C1 segment of cervical spinal cord (tissue), 14 donors: Measurements from ENCODE around the gene NAALADL1.

ENCODE experiments used
- DNase-seq, 14 donors: peaks; one replicate each; lab custom pipeline; 2025; lab: John Stamatoyannopoulos, UW

Gene NAALADL1, protein sequence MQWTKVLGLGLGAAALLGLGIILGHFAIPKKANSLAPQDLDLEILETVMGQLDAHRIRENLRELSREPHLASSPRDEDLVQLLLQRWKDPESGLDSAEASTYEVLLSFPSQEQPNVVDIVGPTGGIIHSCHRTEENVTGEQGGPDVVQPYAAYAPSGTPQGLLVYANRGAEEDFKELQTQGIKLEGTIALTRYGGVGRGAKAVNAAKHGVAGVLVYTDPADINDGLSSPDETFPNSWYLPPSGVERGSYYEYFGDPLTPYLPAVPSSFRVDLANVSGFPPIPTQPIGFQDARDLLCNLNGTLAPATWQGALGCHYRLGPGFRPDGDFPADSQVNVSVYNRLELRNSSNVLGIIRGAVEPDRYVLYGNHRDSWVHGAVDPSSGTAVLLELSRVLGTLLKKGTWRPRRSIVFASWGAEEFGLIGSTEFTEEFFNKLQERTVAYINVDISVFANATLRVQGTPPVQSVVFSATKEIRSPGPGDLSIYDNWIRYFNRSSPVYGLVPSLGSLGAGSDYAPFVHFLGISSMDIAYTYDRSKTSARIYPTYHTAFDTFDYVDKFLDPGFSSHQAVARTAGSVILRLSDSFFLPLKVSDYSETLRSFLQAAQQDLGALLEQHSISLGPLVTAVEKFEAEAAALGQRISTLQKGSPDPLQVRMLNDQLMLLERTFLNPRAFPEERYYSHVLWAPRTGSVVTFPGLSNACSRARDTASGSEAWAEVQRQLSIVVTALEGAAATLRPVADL

DNA sequence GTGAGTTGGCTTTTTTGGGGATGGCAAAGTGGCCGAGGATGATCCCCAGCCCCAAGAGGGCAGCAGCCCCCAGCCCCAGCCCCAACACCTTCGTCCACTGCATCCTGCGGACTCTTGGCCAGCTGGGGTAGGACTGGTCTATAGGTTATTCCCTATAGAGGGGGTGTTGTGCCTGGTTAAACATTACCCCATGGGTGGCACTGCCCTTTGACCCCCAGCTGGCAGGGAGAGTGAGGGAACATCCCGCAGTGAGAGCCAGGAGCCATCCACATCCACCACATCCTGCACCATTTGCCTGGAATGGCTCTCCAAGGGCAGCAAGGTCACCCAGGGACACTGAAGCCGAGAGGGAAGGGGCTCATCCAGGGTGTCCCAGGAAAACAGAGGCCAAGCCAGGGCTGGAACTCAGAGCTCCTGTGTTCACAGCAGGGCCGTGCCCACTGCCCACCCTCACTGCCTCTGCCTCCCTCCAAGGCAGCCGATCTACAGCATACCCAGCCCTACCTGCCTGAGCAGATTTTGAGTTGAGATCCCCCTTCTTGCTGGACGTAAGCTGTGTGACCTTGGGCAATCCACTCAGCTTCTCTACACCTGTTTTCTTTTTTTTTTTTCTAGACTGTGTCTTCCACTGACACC lies at the start of gene NAALADL1:
Gene NAALADL1 (minus strand): TSS at position 135 of the 636 bp plus-strand sequence. CDS start 32 bp downstream, at position 103.
- no peak for DNase-seq

DNA sequence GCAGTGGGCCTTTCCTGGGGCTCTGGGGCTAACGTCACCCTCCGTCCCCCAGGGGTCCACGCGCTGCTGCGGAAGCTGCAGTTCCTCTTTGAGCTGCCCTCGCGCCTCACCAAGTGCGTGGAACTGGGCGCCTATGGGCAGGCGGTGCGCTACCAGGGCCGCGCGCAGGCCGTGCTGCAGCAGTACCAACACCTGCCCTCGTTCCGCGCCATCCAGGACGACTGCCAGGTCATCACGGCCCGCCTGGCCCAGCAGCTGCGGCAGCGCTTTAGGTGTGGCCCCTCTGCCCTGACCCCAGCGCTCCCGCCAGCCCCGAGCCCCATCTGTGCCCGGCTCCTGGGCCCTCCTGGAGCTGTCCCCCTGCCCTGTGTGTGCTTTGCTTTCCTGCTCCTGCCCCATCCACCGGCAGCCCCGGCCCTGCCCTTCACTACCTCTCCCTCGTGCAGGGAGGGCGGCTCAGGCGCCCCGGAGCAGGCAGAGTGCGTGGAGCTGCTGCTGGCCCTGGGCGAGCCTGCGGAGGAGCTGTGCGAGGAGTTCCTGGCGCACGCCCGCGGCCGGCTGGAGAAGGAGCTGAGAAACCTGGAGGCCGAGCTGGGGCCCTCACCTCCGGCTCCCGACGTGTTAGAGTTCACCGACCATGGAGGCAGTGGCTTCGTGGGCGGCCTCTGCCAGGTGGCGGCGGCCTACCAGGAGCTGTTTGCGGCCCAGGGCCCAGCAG lies 49.6 kb upstream of the NAALADL1 start:
- DNase-seq: no peak

DNA sequence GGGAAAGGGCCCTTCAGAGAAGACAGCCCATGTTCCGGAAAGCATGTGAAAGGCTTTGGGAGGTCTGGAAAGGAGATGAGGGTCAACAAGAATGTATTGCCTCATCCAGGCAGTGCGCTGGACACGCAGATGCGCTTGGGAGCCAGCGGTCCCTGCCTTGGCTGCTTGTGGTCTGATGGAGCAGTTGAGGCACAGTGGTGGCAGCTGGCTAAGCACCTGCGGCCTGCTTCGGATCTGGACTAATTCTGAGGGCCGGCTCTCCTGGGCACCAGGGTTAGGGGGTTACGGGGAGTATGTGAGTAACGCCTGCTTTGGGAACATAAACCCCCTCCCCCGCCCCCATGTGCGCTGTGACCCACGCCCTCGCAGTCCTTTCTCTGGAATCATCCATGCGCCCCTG lies 48.7 kb upstream of the NAALADL1 start:
- no peak for DNase-seq

DNA sequence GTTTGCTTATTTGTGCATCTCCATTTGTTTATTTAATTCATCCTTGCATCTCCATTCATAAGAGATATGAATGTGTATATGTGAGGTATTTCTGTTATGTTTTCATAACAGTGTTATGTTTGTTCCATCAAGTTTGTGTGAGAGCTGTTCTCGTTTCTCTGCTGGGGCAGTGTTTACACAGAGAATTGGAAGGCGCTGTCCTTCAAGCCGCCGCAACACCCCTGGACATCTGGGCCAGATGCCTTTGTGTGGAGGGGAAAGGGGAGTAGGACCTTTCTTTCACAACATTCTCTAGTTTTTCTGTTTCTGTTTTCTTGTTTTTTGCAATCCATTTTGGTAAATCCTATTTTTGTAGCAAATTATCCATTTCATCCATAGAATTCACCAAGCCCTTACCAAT lies 46.3 kb upstream of the NAALADL1 start:
- no peak for DNase-seq

DNA sequence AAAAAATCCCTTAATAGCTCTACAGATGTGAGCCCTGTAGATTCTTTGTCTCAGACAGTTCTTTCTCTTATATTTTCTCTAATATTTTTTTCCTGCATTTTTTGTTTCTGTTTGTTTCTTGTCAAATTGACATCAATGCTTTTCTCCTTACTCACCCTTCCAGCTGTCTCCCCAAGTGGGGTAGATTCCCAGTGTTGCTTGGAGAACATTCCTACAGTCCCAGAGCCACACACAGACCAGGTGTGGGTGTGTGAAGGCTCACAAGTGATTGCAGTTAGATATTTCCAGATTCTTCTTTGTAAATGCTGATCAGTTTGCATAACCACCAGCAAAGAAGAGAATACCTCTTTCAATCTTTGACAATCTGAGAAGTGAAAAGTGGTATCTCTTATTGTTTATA lies 45.1 kb upstream of the NAALADL1 start:
- DNase-seq: no peak

DNA sequence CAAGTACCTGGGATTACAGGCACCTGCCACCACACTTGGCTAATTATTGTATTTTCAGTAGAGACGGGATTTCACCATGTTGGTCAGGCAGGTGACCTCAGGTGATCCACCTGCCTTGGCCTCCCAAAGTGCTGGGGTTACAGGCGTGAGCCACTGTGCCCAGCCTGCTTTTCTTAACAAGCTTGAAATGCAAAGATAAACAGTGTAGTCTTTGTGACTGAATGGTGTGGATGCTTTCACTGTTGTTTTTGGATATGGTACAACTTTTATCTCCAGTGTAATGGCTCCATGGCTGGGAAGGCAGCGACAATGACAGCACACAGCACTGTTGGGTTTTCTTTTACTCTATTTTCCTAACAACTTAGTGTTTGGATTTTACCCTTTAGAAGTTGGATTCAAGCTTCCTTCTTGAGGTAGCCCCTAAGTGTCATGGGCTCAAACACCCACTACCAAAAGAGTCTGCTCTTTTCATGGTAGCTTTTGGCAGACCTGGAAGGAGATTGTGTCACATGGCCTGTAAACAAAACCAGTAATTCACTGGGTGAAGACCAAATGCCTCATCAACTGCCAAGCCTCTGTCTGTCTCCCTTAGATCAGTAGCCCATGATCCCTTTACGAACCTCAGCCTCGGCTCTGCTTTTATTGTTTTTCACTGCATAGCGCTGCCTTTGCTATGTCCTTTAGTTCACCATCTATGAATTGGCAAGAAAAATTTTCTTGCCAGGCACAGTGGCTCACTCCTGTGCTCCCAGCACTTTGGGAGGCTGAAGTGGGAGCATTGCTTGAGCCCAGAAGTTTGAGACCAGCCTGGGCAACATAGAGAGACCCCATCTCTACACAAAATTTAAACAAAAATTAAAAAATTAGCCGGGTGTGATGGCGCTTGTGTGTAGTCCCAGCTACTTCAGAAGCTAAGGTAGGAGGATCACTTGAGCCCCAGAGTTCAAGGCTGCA lies 44.1 kb upstream of the NAALADL1 start:
- DNase-seq: peak in 7 of 14 donors; percentile 17 to 60 (median 46)

DNA sequence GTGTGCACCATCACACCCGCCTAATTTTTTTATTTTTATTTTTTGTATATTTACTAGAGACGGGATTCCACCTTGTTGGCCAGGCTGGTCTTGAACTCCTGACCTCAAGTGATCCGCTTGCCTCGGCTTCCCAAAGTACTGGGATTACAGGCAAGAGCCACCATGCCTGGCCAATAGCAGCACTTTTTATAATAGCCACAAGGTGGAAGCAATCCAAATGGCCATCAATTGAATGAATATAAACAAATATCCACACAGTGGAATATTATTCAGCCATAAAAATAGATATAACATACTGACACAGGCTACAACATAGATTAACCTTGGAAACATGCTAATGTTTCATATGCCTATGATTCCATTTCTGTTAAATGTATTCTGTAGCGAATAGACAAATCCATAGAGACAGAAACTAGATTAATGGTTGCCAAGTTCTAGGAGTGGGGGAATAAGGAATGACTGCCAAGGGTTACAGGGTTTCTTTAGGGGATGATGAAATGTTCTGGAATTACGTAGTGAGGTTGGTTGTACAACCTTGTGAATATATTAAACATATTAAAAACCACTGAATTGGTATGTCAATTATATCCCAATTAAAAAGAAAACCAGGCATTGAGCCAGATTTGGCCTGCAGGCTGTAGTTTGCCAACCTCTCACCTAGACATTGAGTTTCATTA lies 42.5 kb upstream of the NAALADL1 start:
- DNase-seq: no peak

DNA sequence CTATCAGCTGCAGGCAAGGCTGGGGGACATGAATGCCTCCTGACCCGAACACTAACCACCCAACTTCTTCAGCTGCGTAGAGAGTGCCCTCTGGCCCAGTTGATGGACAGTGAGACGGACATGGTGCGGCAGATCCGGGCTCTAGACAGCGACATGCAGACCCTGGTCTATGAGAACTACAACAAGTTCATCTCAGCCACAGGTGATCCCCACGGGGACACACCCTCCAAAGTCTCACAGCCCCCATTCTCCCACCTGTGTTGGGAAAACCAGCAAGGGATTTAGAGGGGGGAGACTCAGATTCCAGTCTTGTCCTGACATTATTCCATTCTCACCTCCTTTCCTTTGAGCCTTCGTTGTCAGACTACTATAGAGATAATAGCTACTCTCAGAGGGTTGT lies 38.6 kb upstream of the NAALADL1 start:
- DNase-seq: no peak

DNA sequence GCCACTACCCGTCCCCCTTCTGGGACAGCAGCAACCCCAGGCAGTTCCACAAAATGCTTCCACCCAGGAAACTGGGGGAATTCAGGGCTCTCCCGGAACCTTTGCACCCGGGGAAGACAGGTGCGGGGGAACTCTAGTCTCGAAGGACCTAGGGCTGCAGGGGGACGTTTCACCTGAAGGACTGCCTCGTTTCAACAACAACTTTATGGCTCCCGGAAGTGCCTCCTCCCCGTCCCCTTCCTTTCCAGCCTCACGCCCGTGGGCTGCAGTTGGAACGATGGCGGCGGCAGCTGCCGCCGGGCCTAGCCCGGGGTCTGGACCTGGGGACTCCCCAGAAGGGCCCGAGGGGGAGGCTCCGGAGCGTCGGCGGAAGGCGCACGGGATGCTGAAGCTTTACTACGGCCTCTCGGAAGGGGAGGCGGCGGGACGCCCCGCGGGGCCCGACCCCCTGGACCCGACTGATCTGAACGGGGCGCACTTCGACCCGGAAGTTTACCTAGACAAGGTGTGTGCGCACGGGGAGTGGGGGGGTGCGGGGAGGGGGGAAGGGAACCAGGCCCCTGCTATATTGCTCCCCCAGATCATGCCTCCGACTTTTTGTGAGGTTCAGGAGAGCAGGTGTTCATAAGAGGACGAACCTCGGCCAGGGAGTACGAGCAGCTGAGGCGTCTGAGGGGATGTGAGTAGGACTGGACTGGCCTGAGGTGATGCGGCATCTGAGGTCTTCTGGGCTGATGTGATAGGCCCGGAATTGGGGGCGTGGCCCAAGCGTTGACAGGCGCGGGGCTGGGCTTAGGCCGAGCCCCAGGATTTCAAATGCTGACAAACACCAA lies 37.8 kb upstream of the NAALADL1 start, which contains the start of gene VPS51:
Gene VPS51 (plus strand): TSS at position 241 of the 833 bp plus-strand sequence. CDS start 37 bp downstream, at position 278.
- peak; percentile 21 to 88 (median 78) for DNase-seq

DNA sequence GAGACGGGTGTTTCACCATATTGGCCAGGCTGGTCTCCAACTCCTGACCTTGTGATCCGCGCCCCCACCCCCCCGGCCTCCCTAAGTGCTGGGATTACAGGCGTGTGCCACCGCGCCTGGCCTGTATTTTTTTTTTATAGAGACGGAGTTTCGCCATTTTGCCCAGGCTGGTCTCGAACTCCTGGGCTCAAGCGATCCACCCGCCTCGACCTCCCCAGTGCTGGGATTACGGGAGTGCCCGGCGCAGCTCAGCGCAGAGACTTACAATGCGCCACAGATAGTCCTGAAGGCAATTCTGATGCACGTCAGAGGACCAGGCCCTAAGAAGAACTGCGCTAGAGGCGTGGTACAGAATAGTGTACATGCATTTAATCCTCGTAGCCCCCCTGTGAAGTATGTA lies 37.1 kb upstream of the NAALADL1 start:
- no peak for DNase-seq

DNA sequence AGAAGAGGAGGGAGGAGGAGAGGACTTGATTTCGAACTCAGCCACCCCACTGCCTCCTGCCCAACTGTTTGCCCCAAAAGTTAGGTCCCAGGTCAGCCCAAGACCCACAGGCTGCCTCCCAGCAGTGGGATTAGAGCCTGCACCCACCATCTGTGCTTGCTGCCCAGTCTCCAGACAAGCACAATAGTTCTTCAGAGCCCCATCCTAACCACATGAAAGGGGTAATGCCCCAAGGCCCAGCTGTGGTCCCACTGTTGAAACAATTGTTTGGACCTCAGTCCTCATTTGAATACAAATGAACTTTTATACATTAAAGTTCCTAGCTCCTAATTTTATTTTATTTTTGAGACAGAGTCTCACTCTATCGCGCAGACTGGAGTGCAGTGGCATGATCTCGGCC lies 32.3 kb upstream of the NAALADL1 start:
- DNase-seq: peak in 6 of 14 donors; percentile 2 to 42 (median 21)

DNA sequence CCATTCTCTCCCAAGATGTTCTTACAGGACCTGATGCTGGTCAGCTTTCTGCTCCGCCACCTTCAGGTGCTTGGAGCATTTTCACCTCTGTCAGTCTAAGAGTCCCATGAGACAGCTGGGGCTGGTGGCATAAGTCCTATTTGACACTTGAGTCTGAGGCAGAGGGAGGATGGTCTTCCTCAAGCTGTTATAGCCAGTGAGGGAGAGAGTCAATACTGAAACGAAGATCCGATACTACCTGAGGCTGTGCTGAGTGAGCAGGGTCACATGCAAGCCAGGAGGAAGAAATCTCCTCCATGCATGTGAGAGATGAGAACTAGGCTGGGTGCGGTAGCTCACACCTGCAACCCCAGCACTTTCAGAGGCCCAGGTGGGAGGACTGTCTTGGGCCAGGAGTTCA lies 31.3 kb upstream of the NAALADL1 start:
- no peak for DNase-seq

DNA sequence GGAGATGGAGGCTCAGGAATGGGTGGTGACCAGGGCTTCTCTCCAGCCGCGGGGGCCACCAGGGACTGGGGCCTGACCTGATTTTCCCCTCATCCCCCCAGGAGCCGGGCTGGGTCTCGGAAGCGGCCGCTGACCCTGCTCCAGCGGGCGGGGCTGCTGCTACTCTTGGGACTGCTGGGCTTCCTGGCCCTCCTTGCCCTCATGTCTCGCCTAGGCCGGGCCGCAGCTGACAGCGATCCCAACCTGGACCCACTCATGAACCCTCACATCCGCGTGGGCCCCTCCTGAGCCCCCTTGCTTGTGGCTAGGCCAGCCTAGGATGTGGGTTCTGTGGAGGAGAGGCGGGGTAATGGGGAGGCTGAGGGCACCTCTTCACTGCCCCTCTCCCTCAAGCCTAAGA lies 29.5 kb upstream of the NAALADL1 start:
- DNase-seq: no peak

DNA sequence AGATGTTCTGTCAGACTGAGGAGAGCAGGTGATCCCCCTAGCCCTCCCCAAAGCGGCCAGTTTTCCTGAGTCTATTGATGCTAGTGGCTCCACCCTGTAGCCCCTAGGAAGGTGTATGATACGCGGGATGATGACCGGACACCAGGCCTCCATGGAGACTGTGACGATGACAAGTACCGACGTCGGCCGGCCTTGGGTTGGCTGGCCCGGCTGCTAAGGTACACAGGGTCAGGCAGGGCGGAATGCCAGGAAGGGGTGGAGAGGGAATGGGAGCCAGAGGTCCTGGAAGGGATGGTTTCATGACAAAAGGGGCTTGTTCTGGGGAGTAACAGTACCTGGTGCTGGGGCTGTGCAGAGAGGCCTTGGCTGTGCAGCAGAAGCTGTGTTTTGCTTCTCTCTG lies 28.9 kb upstream of the NAALADL1 start:
- no peak for DNase-seq

DNA sequence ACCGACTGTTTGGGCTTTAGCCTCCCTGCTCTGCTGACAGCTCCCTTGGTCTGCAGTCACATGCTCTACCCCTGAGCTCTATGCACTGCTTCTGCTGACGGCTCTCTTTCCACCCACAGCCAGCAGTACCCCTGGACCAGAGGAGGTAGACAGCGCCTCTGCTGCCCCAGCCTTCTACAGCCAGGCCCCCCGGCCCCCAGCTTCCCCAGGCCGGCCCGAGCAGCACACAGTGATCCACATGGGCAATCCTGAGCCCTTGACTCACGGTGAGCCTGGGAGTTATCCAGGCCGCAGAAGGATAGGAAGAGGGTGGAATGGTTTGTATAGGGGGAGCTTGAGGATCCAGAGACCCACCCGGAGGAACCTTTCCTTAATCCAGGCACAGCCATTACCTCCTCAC lies 28.5 kb upstream of the NAALADL1 start:
- DNase-seq: no peak

DNA sequence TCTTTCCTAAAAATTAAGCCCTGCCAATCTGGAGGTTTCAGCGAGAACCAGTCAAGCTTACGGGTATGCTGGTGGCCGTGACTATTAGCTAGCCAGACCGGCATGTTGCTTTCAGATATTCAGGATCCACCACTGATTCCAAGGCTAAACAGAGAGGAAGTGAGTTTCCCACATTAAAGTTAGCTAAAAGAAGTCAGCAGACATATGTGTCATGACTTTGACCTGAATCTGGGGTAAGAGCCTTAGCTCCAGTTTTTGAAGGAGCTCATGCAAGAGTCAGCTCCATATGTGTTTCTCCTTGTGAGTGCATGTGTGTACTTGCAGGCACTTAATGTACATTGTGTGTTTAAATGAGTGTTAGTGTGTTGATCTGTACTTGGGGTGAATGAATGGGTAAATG lies 27.1 kb upstream of the NAALADL1 start:
- DNase-seq: no peak

DNA sequence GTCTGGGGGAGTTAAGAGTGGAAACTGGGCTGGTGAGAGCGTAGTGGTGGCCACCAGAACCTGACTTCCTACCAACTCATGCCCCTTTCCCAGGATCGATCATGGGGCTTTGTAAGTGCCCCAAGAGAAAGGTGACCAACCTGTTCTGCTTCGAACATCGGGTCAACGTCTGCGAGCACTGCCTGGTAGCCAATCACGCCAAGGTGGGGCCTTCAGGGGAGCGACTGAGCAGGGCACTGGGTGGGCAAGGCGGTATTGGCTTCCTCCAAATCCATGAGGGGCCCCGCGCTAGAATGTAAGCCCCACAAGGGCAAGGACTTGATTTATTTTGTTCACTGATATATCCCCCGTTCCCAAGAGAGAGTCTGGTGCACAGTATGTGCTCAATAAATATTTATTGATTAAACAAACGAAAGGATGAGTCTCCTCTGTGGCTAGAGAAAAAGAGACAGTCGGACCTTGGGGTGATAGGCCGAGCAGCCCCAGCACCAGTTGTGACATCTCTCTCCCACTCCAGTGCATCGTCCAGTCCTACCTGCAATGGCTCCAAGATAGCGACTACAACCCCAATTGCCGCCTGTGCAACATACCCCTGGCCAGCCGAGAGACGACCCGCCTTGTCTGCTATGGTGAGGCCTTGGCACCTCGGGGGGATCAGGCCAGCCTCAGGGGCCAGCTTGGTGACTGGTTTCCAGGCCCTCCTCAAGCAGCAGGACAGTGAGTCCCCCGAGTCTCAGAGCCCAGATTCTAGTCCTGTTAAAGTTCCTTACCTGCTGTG lies 26.4 kb upstream of the NAALADL1 start:
- DNase-seq: no peak
